Fibroblast of lung (primary cell): ENCODE results near the gene MRPL19. TPM values are rescaled to one million over a fixed set of nuclear protein-coding genes. Genes with fewer than 3 reads are reported as not detected.

Source experiments
- DNase-seq, 2 donors: peaks; one replicate each; pipeline versions ENCODE4 v3.0.0 to v3.0.0-alpha.2; 2010; ENCODE audit warnings: low read depth in 2 of 2
- H2AFZ ChIP-seq: 2 replicates; pipeline ENCODE4 v1.5.1; 2012; ENCODE audit warnings: low read length, control low read depth, inconsistent platforms
- H3K27ac ChIP-seq: 2 replicates; pipeline ENCODE4 v1.5.1; 2011; ENCODE audit warnings: low read length, control low read depth; ENCODE audit not compliant: insufficient read depth
- H3K27me3 ChIP-seq: 2 replicates; pipeline ENCODE4 v1.5.1; 2011; ENCODE audit warnings: mild to moderate bottlenecking, low read length; ENCODE audit not compliant: control insufficient read depth, insufficient read depth
- H3K36me3 ChIP-seq: 2 replicates; pipeline ENCODE4 v1.5.1; 2011; ENCODE audit warnings: low read length; ENCODE audit not compliant: control insufficient read depth, insufficient read depth
- H3K4me1 ChIP-seq: 2 replicates; pipeline ENCODE4 v1.5.1; 2011; ENCODE audit warnings: low read length; ENCODE audit not compliant: control insufficient read depth, insufficient read depth; ENCODE audit errors: extremely low read depth
- H3K4me2 ChIP-seq: 2 replicates; pipeline ENCODE4 v1.5.1; 2011; ENCODE audit warnings: low read length, control low read depth; ENCODE audit not compliant: insufficient read depth; ENCODE audit errors: extremely low read depth
- H3K4me3 ChIP-seq, 4 experiments: fragments of 200-600 bp in 1 of 4; sonication (generic) in 1 of 4; replicated peaks in 1 of 4; 2 replicates each; pipeline ENCODE4 v1.5.1; 2011 to 2016; ENCODE audit warnings: low read length in 4 of 4, low read depth in 3 of 4, mild to moderate bottlenecking in 3 of 4, control low read depth in 2 of 4, inconsistent platforms in 1 of 4, mixed read lengths in 1 of 4; ENCODE audit not compliant: insufficient read depth in 1 of 4; ENCODE audit errors: control extremely low read depth in 1 of 4
- H3K79me2 ChIP-seq: 2 replicates; pipeline ENCODE4 v1.5.1; 2012; ENCODE audit warnings: mild to moderate bottlenecking, low read length, inconsistent platforms; ENCODE audit not compliant: control insufficient read depth, insufficient read depth
- H3K9ac ChIP-seq: 2 replicates; pipeline ENCODE4 v1.5.1; 2011; ENCODE audit warnings: mild to moderate bottlenecking, low read length, control low read depth; ENCODE audit not compliant: insufficient read depth
- H3K9me3 ChIP-seq: 2 replicates; pipeline ENCODE4 v1.5.1; 2012; ENCODE audit warnings: low read depth, low read length; ENCODE audit not compliant: control insufficient read depth, insufficient read depth
- H4K20me1 ChIP-seq: 2 replicates; pipeline ENCODE4 v1.5.1; 2011; ENCODE audit warnings: low read length; ENCODE audit not compliant: control insufficient read depth, insufficient read depth; ENCODE audit errors: extremely low read depth
- EZH2 ChIP-seq: IDR thresholded peaks from 2 replicates; pipeline ENCODE4 v1.5.1; 2012; ENCODE audit warnings: low read length, control low read depth, mild to moderate bottlenecking; ENCODE audit errors: missing control alignments
- polyA plus RNA-seq, 2 donors: library from polyadenylated mRNA; depleted of rRNA in 1 of 2; stranded (reverse) in 1 of 2; unstranded in 1 of 2; fragments of >200 nt; gene quantifications; 2 replicates each; pipeline ENCODE4 v1.2.1, GENCODE V29; 2011 to 2012; ENCODE audit warnings: missing spikeins in 1 of 2
- total RNA-seq: library from RNA; depleted of rRNA; stranded (reverse); fragments of >200 nt; gene quantifications from 2 replicates; pipeline ENCODE4 v1.2.1, GENCODE V29; 2014
- TF ChIP-seq, protein P1 (sequence below), 2 donors: IDR thresholded peaks in 1 of 2; conservative IDR thresholded peaks in 1 of 2; 1 replicate in 1 of 2; 2 replicates in 1 of 2; pipeline ENCODE4 v1.5.1; 2011 to 2012; ENCODE audit warnings: low read length in 2 of 2, control low read depth in 1 of 2, inconsistent platforms in 1 of 2, low read depth in 1 of 2, mild to moderate bottlenecking in 1 of 2

Gene MRPL19
- total and polyA plus RNA-seq, 2 donors (not counting 1 experiment from before 2014, with no cell fraction given) = 36.2 to 39.3 TPM

GRCh38 chr2:75698918-75699317 is 52.3 kb downstream of the MRPL19 start:
- H3K79me2 ChIP-seq = no peaks in the 10 kb centered on the region
- DNase-seq = peak in 1 of 2 donors; percentile 39
- no peaks in the 10 kb centered on the region for H3K4me1 ChIP-seq
- no peak overlapping the region for H2AFZ ChIP-seq
- TF ChIP-seq, protein P1, sequence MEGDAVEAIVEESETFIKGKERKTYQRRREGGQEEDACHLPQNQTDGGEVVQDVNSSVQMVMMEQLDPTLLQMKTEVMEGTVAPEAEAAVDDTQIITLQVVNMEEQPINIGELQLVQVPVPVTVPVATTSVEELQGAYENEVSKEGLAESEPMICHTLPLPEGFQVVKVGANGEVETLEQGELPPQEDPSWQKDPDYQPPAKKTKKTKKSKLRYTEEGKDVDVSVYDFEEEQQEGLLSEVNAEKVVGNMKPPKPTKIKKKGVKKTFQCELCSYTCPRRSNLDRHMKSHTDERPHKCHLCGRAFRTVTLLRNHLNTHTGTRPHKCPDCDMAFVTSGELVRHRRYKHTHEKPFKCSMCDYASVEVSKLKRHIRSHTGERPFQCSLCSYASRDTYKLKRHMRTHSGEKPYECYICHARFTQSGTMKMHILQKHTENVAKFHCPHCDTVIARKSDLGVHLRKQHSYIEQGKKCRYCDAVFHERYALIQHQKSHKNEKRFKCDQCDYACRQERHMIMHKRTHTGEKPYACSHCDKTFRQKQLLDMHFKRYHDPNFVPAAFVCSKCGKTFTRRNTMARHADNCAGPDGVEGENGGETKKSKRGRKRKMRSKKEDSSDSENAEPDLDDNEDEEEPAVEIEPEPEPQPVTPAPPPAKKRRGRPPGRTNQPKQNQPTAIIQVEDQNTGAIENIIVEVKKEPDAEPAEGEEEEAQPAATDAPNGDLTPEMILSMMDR (conservative IDR thresholded peaks at IDR 0.05 in 1 of 2, IDR thresholded peaks at IDR 0.05 in 1 of 2; ENCODE audit: low read depth in 1 of 2, low read length in 2 of 2) = no peak
- no peak for TF ChIP-seq EZH2
- no peak overlapping the region for H3K4me3 ChIP-seq
- H4K20me1 ChIP-seq = no peaks in the 10 kb centered on the region
- H3K9ac ChIP-seq = no peak overlapping the region
- H3K27ac ChIP-seq = no peak overlapping the region
- H3K4me2 ChIP-seq = no peak overlapping the region
- no peaks in the 10 kb centered on the region for H3K9me3 ChIP-seq
- H3K36me3 ChIP-seq = no peaks in the 10 kb centered on the region
- no peaks in the 10 kb centered on the region for H3K27me3 ChIP-seq

DNA sequence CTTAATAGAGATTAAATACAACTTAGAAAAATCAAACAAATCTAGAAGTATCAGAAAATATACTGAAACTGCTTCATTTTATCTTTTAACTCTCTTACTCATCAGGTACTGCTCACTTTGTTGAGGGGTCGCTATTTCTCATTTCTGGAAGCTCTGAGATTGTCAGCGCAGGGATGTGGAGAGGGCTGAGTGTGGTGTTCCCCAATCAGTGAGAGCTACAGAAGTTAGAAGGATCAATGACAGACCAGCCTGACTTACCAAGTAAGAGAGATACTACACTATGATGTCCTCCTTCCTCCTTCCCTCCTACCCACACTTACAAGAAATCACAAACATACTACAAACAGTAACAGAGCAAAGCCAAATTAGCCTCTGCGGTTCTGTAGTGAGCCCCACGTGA is 56.0 kb downstream of the MRPL19 start:
- Histone ChIP-seq H4K20me1 (no peaks in the 10 kb centered on the region), H3K4me2 (no peak overlapping the region), H3K27me3 (no peaks in the 10 kb centered on the region), H3K27ac (no peak overlapping the region), H3K36me3 (no peaks in the 10 kb centered on the region), H3K9ac (no peak overlapping the region), H3K4me1 (peaks cover 2% of the 10 kb centered on the region), H2AFZ (no peak overlapping the region), H3K9me3 (no peaks in the 10 kb centered on the region), H3K4me3 (no peak overlapping the region), H3K79me2 (peaks cover 2% of the 10 kb centered on the region)
- no peak for DNase-seq
- TF ChIP-seq, protein P1 (conservative IDR thresholded peaks at IDR 0.05 in 1 of 2, IDR thresholded peaks at IDR 0.05 in 1 of 2; ENCODE audit: low read depth in 1 of 2, low read length in 2 of 2) = no peak
- no peak for TF ChIP-seq EZH2

GRCh38 chr2:75703589-75704287 is 57.2 kb downstream of the MRPL19 start:
- Histone ChIP-seq H3K27ac (no peak overlapping the region), H3K4me3 (no peak overlapping the region), H3K4me2 (no peak overlapping the region), H3K4me1 (peaks cover 2% of the 10 kb centered on the region), H3K79me2 (peaks cover 2% of the 10 kb centered on the region), H3K36me3 (no peaks in the 10 kb centered on the region), H2AFZ (no peak overlapping the region), H3K9ac (no peak overlapping the region), H3K9me3 (no peaks in the 10 kb centered on the region), H4K20me1 (no peaks in the 10 kb centered on the region), H3K27me3 (no peaks in the 10 kb centered on the region)
- TF ChIP-seq, protein P1 (conservative IDR thresholded peaks at IDR 0.05 in 1 of 2, IDR thresholded peaks at IDR 0.05 in 1 of 2; ENCODE audit: low read depth in 1 of 2, low read length in 2 of 2) = no peak
- no peak for TF ChIP-seq EZH2
- DNase-seq = no peak
